ENCODE measurements around the gene GAS2.

Gene GAS2

GRCh38 chr11:22792497-22792896 lies 126.1 kb downstream of the GAS2 start:
- Histone ChIP-seq H3K9me2 (ENCODE audit: low read depth, low read length) (no peaks in the 10 kb centered on the region), H2AFZ (ENCODE audit: low read length) (no peak overlapping the region), H3K27ac (ENCODE audit: low read depth, low read length, poor library complexity, severe bottlenecking) (no peak overlapping the region), H3K9ac (ENCODE audit: low read length) (no peak overlapping the region), H4K20me1 (ENCODE audit: insufficient read depth, low read length) (no peaks in the 10 kb centered on the region), H3K79me2 (ENCODE audit: insufficient read depth, low read length) (no peaks in the 10 kb centered on the region), H3K4me3 (ENCODE audit: low read depth, low read length, poor library complexity, severe bottlenecking) (no peak overlapping the region), H3K9me3 (ENCODE audit: low read length) (no peaks in the 10 kb centered on the region), H3K4me1 (ENCODE audit: insufficient read depth, low read length, severe bottlenecking) (no peaks in the 10 kb centered on the region), H3F3A (ENCODE audit: insufficient read depth, low read length) (no peaks in the 10 kb centered on the region), H3K27me3 (ENCODE audit: insufficient read depth, low read length) (no peaks in the 10 kb centered on the region), H3K4me2 (ENCODE audit: low read length) (no peak overlapping the region), H3K36me3 (ENCODE audit: insufficient read depth, low read length) (no peaks in the 10 kb centered on the region)
- TF ChIP-seq CTCF (IDR thresholded peaks at IDR 0.05; ENCODE audit: low read length) (no peak), EZH2 (IDR thresholded peaks at IDR 0.05; ENCODE audit: borderline replicate concordance, low read length) (no peak)

- H3K79me2 ChIP-seq (ENCODE audit: insufficient read depth, low read length), result no peaks in the 10 kb centered on the region
- H3K27ac ChIP-seq (ENCODE audit: low read depth, low read length, poor library complexity, severe bottlenecking), result no peak overlapping the region
- no peak overlapping the region for H3K4me2 ChIP-seq (ENCODE audit: low read length)
- no peaks in the 10 kb centered on the region for H3K9me2 ChIP-seq (ENCODE audit: low read depth, low read length)
- no peaks in the 10 kb centered on the region for H3K9me3 ChIP-seq (ENCODE audit: low read length)
- no peaks in the 10 kb centered on the region for H3K4me1 ChIP-seq (ENCODE audit: insufficient read depth, low read length, severe bottlenecking)
- no peaks in the 10 kb centered on the region for H3K36me3 ChIP-seq (ENCODE audit: insufficient read depth, low read length)
- no peak for TF ChIP-seq EZH2 (IDR thresholded peaks at IDR 0.05; ENCODE audit: borderline replicate concordance, low read length)
- TF ChIP-seq CTCF (IDR thresholded peaks at IDR 0.05; ENCODE audit: low read length), result no peak
- H3F3A ChIP-seq (ENCODE audit: insufficient read depth, low read length), result no peaks in the 10 kb centered on the region
- H3K9ac ChIP-seq (ENCODE audit: low read length), result no peak overlapping the region
- no peak overlapping the region for H3K4me3 ChIP-seq (ENCODE audit: low read depth, low read length, poor library complexity, severe bottlenecking)
- no peaks in the 10 kb centered on the region for H3K27me3 ChIP-seq (ENCODE audit: insufficient read depth, low read length)
- H2AFZ ChIP-seq (ENCODE audit: low read length), result no peak overlapping the region
- H4K20me1 ChIP-seq (ENCODE audit: insufficient read depth, low read length), result no peaks in the 10 kb centered on the region
Observed at GRCh38 chr11:22795914-22796313, 129.5 kb downstream of the GAS2 start.

DNA sequence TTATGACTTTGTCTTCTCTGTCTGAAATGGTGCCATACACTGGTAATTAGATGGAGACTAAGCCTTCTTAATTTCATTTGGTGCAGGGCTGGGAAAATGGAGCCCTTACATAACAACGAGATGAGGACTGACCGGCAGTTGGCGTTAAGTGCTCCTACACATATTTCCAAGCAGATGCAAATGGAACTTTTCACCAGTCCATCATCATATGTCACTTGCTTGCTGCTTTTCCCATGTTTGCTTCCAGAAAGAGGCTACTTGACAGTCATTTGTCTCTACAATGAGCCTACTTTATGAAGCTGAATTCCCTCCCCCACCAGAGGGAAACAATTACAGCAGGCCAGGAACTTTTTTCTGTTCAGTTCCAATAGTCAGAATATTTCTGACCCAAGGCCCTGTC lies 130.6 kb downstream of the GAS2 start:
- no peak overlapping the region for H2AFZ ChIP-seq (ENCODE audit: low read length)
- H4K20me1 ChIP-seq (ENCODE audit: insufficient read depth, low read length), result no peaks in the 10 kb centered on the region
- H3K9ac ChIP-seq (ENCODE audit: low read length), result no peak overlapping the region
- no peaks in the 10 kb centered on the region for H3K27me3 ChIP-seq (ENCODE audit: insufficient read depth, low read length)
- H3K4me2 ChIP-seq (ENCODE audit: low read length), result no peak overlapping the region
- no peaks in the 10 kb centered on the region for H3K79me2 ChIP-seq (ENCODE audit: insufficient read depth, low read length)
- no peaks in the 10 kb centered on the region for H3F3A ChIP-seq (ENCODE audit: insufficient read depth, low read length)
- TF ChIP-seq CTCF (IDR thresholded peaks at IDR 0.05; ENCODE audit: low read length) (no peak), EZH2 (IDR thresholded peaks at IDR 0.05; ENCODE audit: borderline replicate concordance, low read length) (no peak)
- H3K9me3 ChIP-seq (ENCODE audit: low read length), result no peaks in the 10 kb centered on the region
- no peak overlapping the region for H3K27ac ChIP-seq (ENCODE audit: low read depth, low read length, poor library complexity, severe bottlenecking)
- H3K9me2 ChIP-seq (ENCODE audit: low read depth, low read length), result no peaks in the 10 kb centered on the region
- no peaks in the 10 kb centered on the region for H3K4me1 ChIP-seq (ENCODE audit: insufficient read depth, low read length, severe bottlenecking)
- H3K4me3 ChIP-seq (ENCODE audit: low read depth, low read length, poor library complexity, severe bottlenecking), result no peak overlapping the region
- no peaks in the 10 kb centered on the region for H3K36me3 ChIP-seq (ENCODE audit: insufficient read depth, low read length)

All from OCI-LY1 (cell line).